Measurements from ENCODE around the gene CRB1. TPM values are rescaled to one million over a fixed set of nuclear protein-coding genes. Genes with fewer than 3 reads are reported as not detected.
A peak's percentile ranks its signal among the peaks of the same experiment; 100 is the strongest.

The CRB1 gene
- total and polyA plus RNA-seq, 4 donors: 0.03 to 0.55 (median 0.30) TPM

GRCh38 chr1:197393105-197393504 is 125.1 kb downstream of the CRB1 start:
- Histone ChIP-seq H3K27ac (ENCODE audit: low read depth in 1 of 2, low read length in 1 of 2) (no peak overlapping the region), H3K4me3 (no peak overlapping the region), H3K9ac (ENCODE audit: insufficient read depth in 1 of 2, low read length in 2 of 2) (no peak overlapping the region), H3K27me3 (ENCODE audit: control insufficient read depth in 3 of 3, insufficient read depth in 3 of 3, low read length in 2 of 3) (no peaks in the 10 kb centered on the region), H3K4me1 (ENCODE audit: control insufficient read depth in 5 of 5, insufficient read depth in 5 of 5, low read length in 5 of 5) (no peaks in the 10 kb centered on the region), H3K36me3 (ENCODE audit: control insufficient read depth in 4 of 4, insufficient read depth in 4 of 4, low read length in 4 of 4) (no peaks in the 10 kb centered on the region), H3K9me3 (ENCODE audit: control insufficient read depth in 4 of 4, insufficient read depth in 3 of 4, low read length in 3 of 4) (no peaks in the 10 kb centered on the region)
- WGBS, 2 donors: 91 to 96% methylated on average over 1 of the region's 1 CpG
- no peak for ATAC-seq (ENCODE audit: insufficient read depth, low FRiP score)
- DNase-seq: peak in 2 of 3 donors; percentile 6 to 17
- no peak for TF ChIP-seq CTCF (IDR thresholded peaks at IDR 0.05; ENCODE audit: control extremely low read depth, extremely low read depth)

GRCh38 chr1:197393772-197394171 is 125.7 kb downstream of the CRB1 start:
- WGBS, 2 donors: 96% methylated on average over 4 of the region's 4 CpGs
- TF ChIP-seq CTCF (IDR thresholded peaks at IDR 0.05; ENCODE audit: control extremely low read depth, extremely low read depth): no peak
- no peaks in the 10 kb centered on the region for H3K36me3 ChIP-seq (ENCODE audit: control insufficient read depth in 4 of 4, insufficient read depth in 4 of 4, low read length in 4 of 4)
- no peak overlapping the region for H3K9ac ChIP-seq (ENCODE audit: insufficient read depth in 1 of 2, low read length in 2 of 2)
- ATAC-seq (ENCODE audit: insufficient read depth, low FRiP score) (no peak), DNase-seq (no peak)
- no peak overlapping the region for H3K4me3 ChIP-seq
- no peak overlapping the region for H3K27ac ChIP-seq (ENCODE audit: low read depth in 1 of 2, low read length in 1 of 2)
- no peaks in the 10 kb centered on the region for H3K9me3 ChIP-seq (ENCODE audit: control insufficient read depth in 4 of 4, insufficient read depth in 3 of 4, low read length in 3 of 4)
- no peaks in the 10 kb centered on the region for H3K4me1 ChIP-seq (ENCODE audit: control insufficient read depth in 5 of 5, insufficient read depth in 5 of 5, low read length in 5 of 5)
- no peaks in the 10 kb centered on the region for H3K27me3 ChIP-seq (ENCODE audit: control insufficient read depth in 3 of 3, insufficient read depth in 3 of 3, low read length in 2 of 3)

GRCh38 chr1:197394831-197395608 is 127.0 kb downstream of the CRB1 start:
- no peak overlapping the region for H3K27ac ChIP-seq (ENCODE audit: low read depth in 1 of 2, low read length in 1 of 2)
- no peaks in the 10 kb centered on the region for H3K27me3 ChIP-seq (ENCODE audit: control insufficient read depth in 3 of 3, insufficient read depth in 3 of 3, low read length in 2 of 3)
- WGBS, 2 donors: 67 to 81% methylated on average over 3 of the region's 3 CpGs
- no peaks in the 10 kb centered on the region for H3K4me1 ChIP-seq (ENCODE audit: control insufficient read depth in 5 of 5, insufficient read depth in 5 of 5, low read length in 5 of 5)
- no peak overlapping the region for H3K9ac ChIP-seq (ENCODE audit: insufficient read depth in 1 of 2, low read length in 2 of 2)
- no peak overlapping the region for H3K4me3 ChIP-seq
- H3K36me3 ChIP-seq (ENCODE audit: control insufficient read depth in 4 of 4, insufficient read depth in 4 of 4, low read length in 4 of 4): no peaks in the 10 kb centered on the region
- DNase-seq: no peak
- no peak for TF ChIP-seq CTCF (IDR thresholded peaks at IDR 0.05; ENCODE audit: control extremely low read depth, extremely low read depth)
- H3K9me3 ChIP-seq (ENCODE audit: control insufficient read depth in 4 of 4, insufficient read depth in 3 of 4, low read length in 3 of 4): no peaks in the 10 kb centered on the region
- no peak for ATAC-seq (ENCODE audit: insufficient read depth, low FRiP score)

Measured in lung (tissue), 12 donors.